Ovary (tissue), 9 donors: Measurements from ENCODE around the gene MSTO1. TPM values are rescaled to one million over a fixed set of nuclear protein-coding genes. Genes with fewer than 3 reads are reported as not detected.
"Not testable (repeated sequence)": the region's sequence is repeated elsewhere in the genome, so short reads cannot be mapped to it uniquely, and the experiment has no call there.

Source experiments
- DNase-seq, 5 donors: peaks; one replicate each; pipeline ENCODE4 v3.0.0-alpha.2; 2019 to 2020
- H3K27ac ChIP-seq, 2 donors: fragments of 200-600 bp; one replicate each; pipeline versions ENCODE4 v1.5.1 to v1.8.0; 2019 to 2022
- H3K27me3 ChIP-seq: fragments of 200-600 bp; one replicate; pipeline ENCODE4 v1.8.0; 2022
- H3K36me3 ChIP-seq: fragments of 200-600 bp; sonication (generic); one replicate; pipeline ENCODE4 v1.5.1; 2019
- H3K4me1 ChIP-seq: one replicate; pipeline ENCODE4 v1.8.1; 2013; ENCODE audit warnings: mild to moderate bottlenecking, moderate library complexity; ENCODE audit not compliant: insufficient read depth
- H3K4me3 ChIP-seq: fragments of 200-600 bp; sonication (generic); one replicate; pipeline ENCODE4 v1.5.1; 2017
- H3K9me3 ChIP-seq, 2 donors: fragments of 200-600 bp in 1 of 2; sonication (generic) in 1 of 2; one replicate each; pipeline versions ENCODE4 v1.5.1 to v1.8.1; 2013 to 2019; ENCODE audit warnings: mild to moderate bottlenecking in 1 of 2, moderate library complexity in 1 of 2
- CTCF ChIP-seq, 3 donors: fragments of 450-650 bp in 2 of 3; fragments of 200-600 bp in 1 of 3; IDR thresholded peaks; one replicate each; pipeline versions ENCODE4 v1.5.1 to v1.8.0; 2016 to 2022; ENCODE audit warnings: antibody characterized with exemption in 3 of 3, mild to moderate bottlenecking in 1 of 3
- EP300 ChIP-seq: sonication (generic); formaldehyde crosslinking; IDR thresholded peaks from one replicate; pipeline ENCODE4 v1.6.1; 2017; ENCODE audit warnings: antibody characterized with exemption
- POLR2A ChIP-seq: fragments of 450-650 bp; IDR thresholded peaks from one replicate; pipeline ENCODE4 v1.6.1; 2017; ENCODE audit warnings: antibody characterized with exemption, mild to moderate bottlenecking, moderate library complexity
- WGBS, 3 donors: extraction: QIAGEN DNeasy Blood & Tissue Kit in 1 of 3; methylation state at CpG; one replicate each; pipeline versions ENCODE4 v1.1.5 to v1.1.7; 2013 to 2017; 5-methylcytosine and 5-hydroxymethylcytosine counted together
- intact Hi-C, 4 donors: fragments of 100-400 bp; cut with DNase I; formaldehyde crosslinking; loops; one replicate each; pipeline versions ENCODE4 v1.11.0 to v1.15.1; 2022 to 2023
- polyA plus RNA-seq, 2 donors: library from polyadenylated mRNA; stranded (reverse); fragments of 200-250 nt in 1 of 2; fragments of 350-450 nt in 1 of 2; fragmentation: Illumina TruSeq in 1 of 2; extraction: RNeasy Lipid Tissue Mini Kit (QIAGEN cat#74804) in 1 of 2; gene quantifications; one replicate each; pipeline ENCODE4 v1.2.3, GENCODE V29; 2013 to 2014
- total RNA-seq, 7 donors: library from RNA; depleted of rRNA in 2 of 7; stranded (reverse); fragments of >200 nt in 2 of 7; fragmentation: NEBNext Ultra II Directional in 3 of 7; extraction: Animal tissue kit (Norgen Biotek cat#: 25700) in 3 of 7; gene quantifications; one replicate each; pipeline versions ENCODE4 v1.1.0 to v1.2.4, GENCODE V29; 2016 to 2023
- donor health status: DM: no; HTN: no; CAD: no; lungs with moderate emphysema.
- donor health status: DM: no; HTN: no; CAD: no.
- donor health status: Bipolar disorder and iron deficiency.
- donor health status: DM: yes; HTN: yes; CAD: no.
- donor health status: DM: no; HTN: no; CAD: no.
- donor health status: DM: yes; HTN: yes; CAD: no.

Gene MSTO1
- total and polyA plus RNA-seq, 9 donors, result 13.8 to 96.2 (median 51.3) TPM

- WGBS, 3 donors, result 67 to 76% (median 72%) methylated on average over 7 of the region's 7 CpGs
- H3K36me3 ChIP-seq, result no peaks in the 10 kb centered on the region
- no peaks in the 10 kb centered on the region for H3K4me1 ChIP-seq
- H3K9me3 ChIP-seq, result no peaks in the 10 kb centered on the region
- no peak for DNase-seq
- H3K4me3 ChIP-seq, result no peak overlapping the region
- intact Hi-C loops, result loop anchor here in 1 of 4 donors (5.0 kb wide), 1 partner anchor 45 kb away; the partner anchor contains the start of gene ASH1L
- no peak overlapping the region for H3K27ac ChIP-seq
- TF ChIP-seq EP300 (no peak), CTCF (IDR thresholded peaks at IDR 0.05) (no peak), POLR2A (no peak)
- no peaks in the 10 kb centered on the region for H3K27me3 ChIP-seq
Observed at GRCh38 chr1:155607708-155608107, 2.3 kb upstream of the MSTO1 start.

- TF ChIP-seq EP300 (no peak), CTCF (IDR thresholded peaks at IDR 0.05) (no peak), POLR2A (no peak)
- Histone ChIP-seq H3K36me3 (no peaks in the 10 kb centered on the region), H3K27me3 (no peaks in the 10 kb centered on the region), H3K9me3 (no peaks in the 10 kb centered on the region), H3K4me3 (no peak overlapping the region), H3K27ac (no peak overlapping the region), H3K4me1 (no peaks in the 10 kb centered on the region)
- intact Hi-C loops, result loop anchor here in 1 of 4 donors (5.0 kb wide), 1 partner anchor 47 kb away; the partner anchor contains the start of gene ASH1L
- 88 to 95% (median 90%) methylated on average over 9 of the region's 9 CpGs for WGBS, 3 donors
- peak in 1 of 5 donors; percentile 28 for DNase-seq
Observed at GRCh38 chr1:155608888-155609225, 1.2 kb upstream of the MSTO1 start.

GRCh38 chr1:155610257-155610647 lies 234 bp downstream of the MSTO1 start:
- intact Hi-C loops, H3K4me1 ChIP-seq, H3K36me3 ChIP-seq, DNase-seq, H3K27ac ChIP-seq, H3K9me3 ChIP-seq, H3K27me3 ChIP-seq: not testable (repeated sequence)
- 0% methylated on average over 2 to 5 of the region's 33 CpGs; no CpG with 5 or more reads in 1 of the 3 donors for WGBS, 3 donors
- H3K4me3 ChIP-seq, result peak overlapping the region; percentile 36

GRCh38 chr1:155613226-155613625 lies 3.2 kb downstream of the MSTO1 start:
- H3K27ac ChIP-seq, H3K27me3 ChIP-seq, H3K4me1 ChIP-seq, H3K36me3 ChIP-seq, intact Hi-C loops, H3K4me3 ChIP-seq, DNase-seq, H3K9me3 ChIP-seq: not testable (repeated sequence)
- 60% methylated on average over 1 of the region's 2 CpGs; no CpG with 5 or more reads in 2 of the 3 donors for WGBS, 3 donors

- Histone ChIP-seq H3K4me3 (no peak overlapping the region), H3K27ac (no peak overlapping the region), H3K9me3 (no peaks in the 10 kb centered on the region), H3K36me3 (no peaks in the 10 kb centered on the region), H3K4me1 (no peaks in the 10 kb centered on the region), H3K27me3 (no peaks in the 10 kb centered on the region)
- 79 to 84% (median 83%) methylated on average over 2 of the region's 2 CpGs for whole genome bisulfite sequencing, 3 donors
- TF ChIP-seq POLR2A, result no peak
- TF ChIP-seq EP300, result no peak
- TF ChIP-seq CTCF (IDR thresholded peaks at IDR 0.05), result no peak
- DNase-seq, result no peak
- intact Hi-C loops, result no loop called here
Observed at GRCh38 chr1:155622191-155622590, 12.2 kb downstream of the MSTO1 start.

- H3K4me3 ChIP-seq, result no peak overlapping the region
- no peaks in the 10 kb centered on the region for H3K9me3 ChIP-seq
- WGBS, 3 donors, result 47 to 60% (median 55%) methylated on average over 1 of the region's 1 CpG
- no peak overlapping the region for H3K27ac ChIP-seq
- no peaks in the 10 kb centered on the region for H3K4me1 ChIP-seq
- H3K27me3 ChIP-seq, result no peaks in the 10 kb centered on the region
- no peak for DNase-seq
- no peaks in the 10 kb centered on the region for H3K36me3 ChIP-seq
- intact Hi-C loops, result no loop called here
- TF ChIP-seq CTCF (IDR thresholded peaks at IDR 0.05) (no peak), EP300 (no peak), POLR2A (no peak)
Observed at GRCh38 chr1:155623357-155623756, 13.3 kb downstream of the MSTO1 start.

- intact Hi-C loops, result not testable (repeated sequence)
- WGBS, 3 donors, result 72 to 96% (median 87%) methylated on average over 4 to 6 of the region's 7 CpGs
Observed at GRCh38 chr1:155626428-155626827, 16.4 kb downstream of the MSTO1 start.

More at GRCh38 chr1:155626428-155626827, 16.4 kb downstream of the MSTO1 start:
- DNase-seq, H3K4me3 ChIP-seq, H3K27ac ChIP-seq, H3K4me1 ChIP-seq, H3K9me3 ChIP-seq, H3K36me3 ChIP-seq, H3K27me3 ChIP-seq: not testable (repeated sequence)
